Measurements from ENCODE around the gene ABCA2.

Gene ABCA2

DNA sequence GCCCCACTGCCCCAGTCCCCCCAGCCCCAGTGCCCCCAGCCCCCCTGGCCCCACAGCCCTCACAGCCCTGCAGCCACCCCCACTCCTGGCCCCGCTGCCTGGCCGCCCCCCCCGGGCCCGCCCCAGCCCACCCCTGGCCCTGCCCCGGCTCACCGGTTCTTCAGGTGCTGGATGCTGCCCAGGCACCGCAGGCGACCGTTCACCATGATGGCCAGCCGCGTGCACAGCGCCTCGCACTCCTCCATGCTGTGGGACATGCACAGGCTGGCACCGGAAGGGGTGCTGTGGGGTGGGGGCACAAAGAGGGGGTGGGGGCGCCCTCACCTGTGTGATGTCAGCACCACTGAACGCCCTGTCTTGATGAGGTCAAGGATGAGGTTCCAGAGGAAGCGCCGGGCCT lies 18.8 kb downstream of the ABCA2 start:
- Histone ChIP-seq H3K79me2 (ENCODE audit: insufficient read depth, low read depth) (no peaks in the 10 kb centered on the region), H3K27ac (no peak overlapping the region), H3K4me1 (ENCODE audit: low read depth, poor library complexity, severe bottlenecking) (no peaks in the 10 kb centered on the region), H3K4me2 (no peak overlapping the region), H3K4me3 (IDR thresholded peaks at IDR 0.05; ENCODE audit: insufficient read depth, low read depth, low read length) (no peak overlapping the region), H3K36me3 (ENCODE audit: insufficient read depth) (no peaks in the 10 kb centered on the region), H3K27me3 (ENCODE audit: insufficient read depth, low read depth) (peaks cover 33% of the 10 kb centered on the region; the same call in 1 of the 2 replicates), H2AFZ (ENCODE audit: low read depth) (no peak overlapping the region), H3K9ac (no peak overlapping the region), H4K20me1 (ENCODE audit: insufficient read depth) (no peaks in the 10 kb centered on the region)
- no peak for TF ChIP-seq CTCF (conservative IDR thresholded peaks at IDR 0.05; ENCODE audit: low read depth, low read length)

- H3K79me2 ChIP-seq (ENCODE audit: insufficient read depth, low read depth) = no peaks in the 10 kb centered on the region
- no peaks in the 10 kb centered on the region for H4K20me1 ChIP-seq (ENCODE audit: insufficient read depth)
- H3K4me1 ChIP-seq (ENCODE audit: low read depth, poor library complexity, severe bottlenecking) = no peaks in the 10 kb centered on the region
- peaks cover 41% of the 10 kb centered on the region; the same call in 1 of the 2 replicates for H3K27me3 ChIP-seq (ENCODE audit: insufficient read depth, low read depth)
- no peak overlapping the region for H3K4me3 ChIP-seq (IDR thresholded peaks at IDR 0.05; ENCODE audit: insufficient read depth, low read depth, low read length)
- TF ChIP-seq CTCF (conservative IDR thresholded peaks at IDR 0.05; ENCODE audit: low read depth, low read length) = no peak
- no peak overlapping the region for H3K27ac ChIP-seq
- H2AFZ ChIP-seq (ENCODE audit: low read depth) = no peak overlapping the region
- H3K36me3 ChIP-seq (ENCODE audit: insufficient read depth) = no peaks in the 10 kb centered on the region
- no peak overlapping the region for H3K9ac ChIP-seq
- no peak overlapping the region for H3K4me2 ChIP-seq
Measured at GRCh38 chr9:137008312-137008711, 19.7 kb downstream of the ABCA2 start.

DNA sequence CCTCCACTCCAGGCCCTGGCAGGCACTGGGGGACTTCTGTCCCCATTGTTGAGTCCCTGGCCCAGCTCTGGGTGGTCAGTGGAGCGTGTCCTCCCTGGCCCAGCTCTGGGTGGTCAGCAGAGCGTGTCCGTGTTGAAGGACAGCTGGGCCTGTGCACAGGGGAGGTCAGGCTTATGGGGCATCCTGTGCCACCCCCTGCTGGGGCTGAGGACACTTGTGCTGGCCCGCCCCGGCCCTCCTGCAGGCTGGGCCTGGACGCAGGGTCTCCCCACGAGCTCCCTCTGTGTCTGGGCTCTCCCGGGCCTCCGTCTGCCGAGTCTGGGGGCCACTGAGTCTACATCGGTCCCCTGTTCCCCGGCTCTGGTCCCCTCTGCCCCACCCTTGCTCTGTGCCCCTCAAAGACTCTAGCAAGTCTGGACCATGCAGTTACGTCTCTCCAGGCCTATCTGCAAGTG lies 20.2 kb downstream of the ABCA2 start:
- H3K27me3 ChIP-seq (ENCODE audit: insufficient read depth, low read depth) = peaks cover 45% of the 10 kb centered on the region
- H3K27ac ChIP-seq = no peak overlapping the region
- no peak overlapping the region for H3K9ac ChIP-seq
- H2AFZ ChIP-seq (ENCODE audit: low read depth) = no peak overlapping the region
- H3K4me2 ChIP-seq = no peak overlapping the region
- H4K20me1 ChIP-seq (ENCODE audit: insufficient read depth) = no peaks in the 10 kb centered on the region
- H3K79me2 ChIP-seq (ENCODE audit: insufficient read depth, low read depth) = no peaks in the 10 kb centered on the region
- TF ChIP-seq CTCF (conservative IDR thresholded peaks at IDR 0.05; ENCODE audit: low read depth, low read length) = no peak
- H3K4me1 ChIP-seq (ENCODE audit: low read depth, poor library complexity, severe bottlenecking) = no peaks in the 10 kb centered on the region
- H3K4me3 ChIP-seq (IDR thresholded peaks at IDR 0.05; ENCODE audit: insufficient read depth, low read depth, low read length) = no peak overlapping the region
- H3K36me3 ChIP-seq (ENCODE audit: insufficient read depth) = no peaks in the 10 kb centered on the region

DNA sequence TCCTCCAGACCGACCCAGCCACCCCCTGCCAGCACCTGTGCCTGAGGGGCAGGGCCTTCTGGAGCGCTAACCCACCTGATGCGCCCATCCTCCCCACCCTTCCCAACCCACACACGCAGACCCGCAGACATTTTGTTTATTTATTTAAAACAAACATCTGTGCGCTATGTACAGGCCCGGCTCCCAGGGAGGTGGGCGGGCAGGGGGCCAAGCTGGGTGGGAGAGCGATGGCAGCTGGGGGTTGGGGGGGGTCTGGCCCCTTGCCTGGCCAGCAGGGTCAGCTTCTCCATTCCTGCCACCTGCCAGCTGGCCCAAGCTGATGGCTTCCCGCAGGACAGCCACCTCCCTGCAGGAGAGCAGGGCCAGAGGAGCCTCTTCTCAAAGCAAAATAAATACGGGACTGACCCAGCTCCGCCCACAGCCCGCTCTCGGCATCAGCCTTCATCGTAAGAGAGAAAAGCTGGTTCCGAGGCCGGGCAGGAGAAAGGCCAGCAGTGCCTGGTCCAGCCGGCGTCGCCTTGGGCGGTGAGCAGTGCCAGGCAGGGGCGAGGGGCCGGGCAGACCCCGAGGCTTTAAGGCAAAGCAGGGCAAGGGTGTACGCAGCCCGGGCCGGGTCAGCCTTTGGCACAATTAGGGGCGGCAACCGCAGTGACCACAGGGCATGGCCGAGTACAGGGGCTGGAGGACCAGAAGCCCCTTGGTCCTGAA lies 20.8 kb downstream of the ABCA2 start:
- Histone ChIP-seq H3K4me3 (IDR thresholded peaks at IDR 0.05; ENCODE audit: insufficient read depth, low read depth, low read length) (no peak overlapping the region), H3K27ac (no peak overlapping the region), H3K36me3 (ENCODE audit: insufficient read depth) (no peaks in the 10 kb centered on the region), H3K4me2 (no peak overlapping the region), H2AFZ (ENCODE audit: low read depth) (no peak overlapping the region), H4K20me1 (ENCODE audit: insufficient read depth) (no peaks in the 10 kb centered on the region), H3K9ac (no peak overlapping the region), H3K27me3 (ENCODE audit: insufficient read depth, low read depth) (peaks cover 50% of the 10 kb centered on the region), H3K4me1 (ENCODE audit: low read depth, poor library complexity, severe bottlenecking) (no peaks in the 10 kb centered on the region), H3K79me2 (ENCODE audit: insufficient read depth, low read depth) (no peaks in the 10 kb centered on the region)
- TF ChIP-seq CTCF (conservative IDR thresholded peaks at IDR 0.05; ENCODE audit: low read depth, low read length) = no peak

Measured in KMS-11 (cell line).